Measurements from ENCODE around the gene WDR37. TPM values are rescaled to one million over a fixed set of nuclear protein-coding genes. Genes with fewer than 3 reads are reported as not detected.

Gene WDR37
- total and polyA plus RNA-seq, 4 donors: 3.9 to 25.9 (median 14.4) TPM

GRCh38 chr10:1068380-1069361 lies 12.5 kb downstream of the WDR37 start:
- Histone ChIP-seq H3K9me3 (ENCODE audit: control insufficient read depth, low read length) (no peaks in the 10 kb centered on the region), H3K4me1 (ENCODE audit: control insufficient read depth in 1 of 2, insufficient read depth in 2 of 2, low read length in 2 of 2) (no peaks in the 10 kb centered on the region), H3K36me3 (ENCODE audit: control insufficient read depth in 1 of 2, insufficient read depth in 2 of 2, low read length in 1 of 2) (peaks cover 0 to 2% of the 10 kb centered on the region in 2 donors), H3K27me3 (ENCODE audit: control insufficient read depth in 1 of 2, insufficient read depth in 2 of 2, low read length in 1 of 2) (no peaks in the 10 kb centered on the region), H3K27ac (ENCODE audit: low read depth in 1 of 2, low read length in 2 of 2) (no peak overlapping the region), H3K4me3 (ENCODE audit: low read length in 2 of 2) (no peak overlapping the region)
- intact Hi-C loops (cut with DNase I): no loop called here
- WGBS, 2 donors: 89 to 90% methylated on average over 10 of the region's 10 CpGs
- DNase-seq: no peak
- no peak for ATAC-seq (ENCODE audit: low FRiP score)

GRCh38 chr10:1070919-1071318 lies 14.7 kb downstream of the WDR37 start:
- DNase-seq (no peak), ATAC-seq (ENCODE audit: low FRiP score) (no peak)
- Histone ChIP-seq H3K27ac (ENCODE audit: low read depth in 1 of 2, low read length in 2 of 2) (no peak overlapping the region), H3K4me1 (ENCODE audit: control insufficient read depth in 1 of 2, insufficient read depth in 2 of 2, low read length in 2 of 2) (no peaks in the 10 kb centered on the region), H3K27me3 (ENCODE audit: control insufficient read depth in 1 of 2, insufficient read depth in 2 of 2, low read length in 1 of 2) (no peaks in the 10 kb centered on the region), H3K4me3 (ENCODE audit: low read length in 2 of 2) (no peak overlapping the region), H3K36me3 (ENCODE audit: control insufficient read depth in 1 of 2, insufficient read depth in 2 of 2, low read length in 1 of 2) (peaks cover 0 to 3% of the 10 kb centered on the region in 2 donors), H3K9me3 (ENCODE audit: control insufficient read depth, low read length) (no peaks in the 10 kb centered on the region)
- intact Hi-C loops (cut with DNase I): no loop called here
- WGBS, 2 donors: 85 to 89% methylated on average over 7 of the region's 7 CpGs

DNA sequence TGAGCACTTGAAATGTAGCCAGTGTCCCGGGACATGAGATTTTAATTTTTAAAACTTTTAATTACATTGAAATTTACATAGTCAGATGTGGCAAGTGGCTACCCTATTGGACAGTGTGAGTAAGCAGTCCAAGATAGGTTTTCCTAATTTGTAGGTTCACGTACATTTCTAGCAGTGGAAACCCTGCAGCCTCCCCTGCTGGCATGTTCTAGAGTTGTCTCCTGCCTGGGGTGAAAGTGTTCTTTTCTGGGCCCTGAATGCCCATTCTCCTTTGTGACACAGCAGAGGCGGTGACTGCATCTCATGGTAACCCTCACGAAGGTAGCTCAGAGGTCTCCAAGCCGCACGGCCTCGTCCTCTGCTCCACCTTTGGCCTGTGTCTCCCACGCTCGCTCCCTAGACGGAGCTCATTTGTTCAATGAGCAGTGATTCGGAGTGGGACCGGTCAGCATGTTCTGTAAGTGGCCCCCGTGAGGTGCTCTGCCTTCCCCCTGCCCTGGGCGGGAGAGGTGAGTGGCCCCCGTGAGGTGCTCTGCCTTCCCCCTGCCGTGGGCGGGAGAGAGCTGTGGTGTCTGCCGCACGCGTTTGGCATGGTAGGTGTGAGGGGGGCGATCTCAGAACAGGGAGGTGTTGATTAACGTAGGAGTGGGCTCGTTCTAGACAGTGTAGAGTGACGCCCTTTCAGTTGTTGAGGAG lies 18.0 kb downstream of the WDR37 start:
- Histone ChIP-seq H3K4me1 (ENCODE audit: control insufficient read depth in 1 of 2, insufficient read depth in 2 of 2, low read length in 2 of 2) (no peaks in the 10 kb centered on the region), H3K36me3 (ENCODE audit: control insufficient read depth in 1 of 2, insufficient read depth in 2 of 2, low read length in 1 of 2) (peaks cover 0 to 3% of the 10 kb centered on the region in 2 donors), H3K27me3 (ENCODE audit: control insufficient read depth in 1 of 2, insufficient read depth in 2 of 2, low read length in 1 of 2) (no peaks in the 10 kb centered on the region), H3K4me3 (ENCODE audit: low read length in 2 of 2) (no peak overlapping the region), H3K9me3 (ENCODE audit: control insufficient read depth, low read length) (no peaks in the 10 kb centered on the region), H3K27ac (ENCODE audit: low read depth in 1 of 2, low read length in 2 of 2) (no peak overlapping the region)
- intact Hi-C loops (cut with DNase I): no loop called here
- ATAC-seq (ENCODE audit: low FRiP score) (no peak), DNase-seq (no peak)
- 92 to 93% methylated on average over 24 of the region's 24 CpGs for WGBS, 2 donors

DNA sequence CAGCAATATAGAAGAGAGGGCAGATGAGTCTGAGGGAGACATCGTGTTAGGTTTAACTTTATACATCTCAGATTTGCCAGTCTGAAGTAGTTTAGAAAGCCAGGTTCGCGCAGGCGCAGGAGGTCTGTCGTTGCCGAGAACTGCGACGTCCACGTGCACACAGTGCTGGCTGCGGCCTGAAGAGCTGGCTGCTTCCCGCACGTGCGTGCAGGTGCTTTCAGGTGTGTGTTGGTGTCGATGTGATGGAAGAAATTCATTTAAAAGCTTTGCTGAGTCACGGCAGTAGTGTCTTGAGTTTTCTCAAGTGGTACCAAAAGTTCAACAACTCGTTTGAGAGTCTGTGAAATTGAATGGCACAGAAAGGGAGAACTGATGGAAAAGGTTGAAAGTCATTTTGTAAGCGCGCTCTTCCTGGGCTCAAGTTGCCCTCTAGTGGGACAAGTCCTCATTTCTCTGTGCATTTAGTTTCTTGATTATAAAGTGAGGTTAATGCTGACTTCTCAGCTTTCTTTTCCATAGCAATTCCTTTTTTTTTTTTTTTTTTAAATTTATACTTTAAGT lies 18.6 kb downstream of the WDR37 start:
- intact Hi-C loops (cut with DNase I): no loop called here
- Histone ChIP-seq H3K4me3 (ENCODE audit: low read length in 2 of 2) (no peak overlapping the region), H3K27ac (ENCODE audit: low read depth in 1 of 2, low read length in 2 of 2) (no peak overlapping the region), H3K27me3 (ENCODE audit: control insufficient read depth in 1 of 2, insufficient read depth in 2 of 2, low read length in 1 of 2) (no peaks in the 10 kb centered on the region), H3K9me3 (ENCODE audit: control insufficient read depth, low read length) (no peaks in the 10 kb centered on the region), H3K4me1 (ENCODE audit: control insufficient read depth in 1 of 2, insufficient read depth in 2 of 2, low read length in 2 of 2) (no peaks in the 10 kb centered on the region), H3K36me3 (ENCODE audit: control insufficient read depth in 1 of 2, insufficient read depth in 2 of 2, low read length in 1 of 2) (peaks cover 0 to 3% of the 10 kb centered on the region in 2 donors)
- DNase-seq (no peak), ATAC-seq (ENCODE audit: low FRiP score) (no peak)
- WGBS, 2 donors: 90% methylated on average over 18 of the region's 18 CpGs

- DNase-seq: no peak
- Histone ChIP-seq H3K4me1 (ENCODE audit: control insufficient read depth in 1 of 2, insufficient read depth in 2 of 2, low read length in 2 of 2) (no peaks in the 10 kb centered on the region), H3K27me3 (ENCODE audit: control insufficient read depth in 1 of 2, insufficient read depth in 2 of 2, low read length in 1 of 2) (no peaks in the 10 kb centered on the region), H3K4me3 (ENCODE audit: low read length in 2 of 2) (no peak overlapping the region), H3K36me3 (ENCODE audit: control insufficient read depth in 1 of 2, insufficient read depth in 2 of 2, low read length in 1 of 2) (peaks cover 2 to 6% of the 10 kb centered on the region in 2 donors), H3K9me3 (ENCODE audit: control insufficient read depth, low read length) (no peaks in the 10 kb centered on the region), H3K27ac (ENCODE audit: low read depth in 1 of 2, low read length in 2 of 2) (no peak overlapping the region)
- no peak for ATAC-seq (ENCODE audit: low FRiP score)
- intact Hi-C loops (cut with DNase I): no loop called here
Observed at GRCh38 chr10:1078668-1079067, 22.5 kb downstream of the WDR37 start.

- whole genome bisulfite sequencing, 2 donors: 92% methylated on average over 17 of the region's 17 CpGs
- DNase-seq (no peak), ATAC-seq (ENCODE audit: low FRiP score) (no peak)
- Histone ChIP-seq H3K4me3 (ENCODE audit: low read length in 2 of 2) (no peak overlapping the region), H3K4me1 (ENCODE audit: control insufficient read depth in 1 of 2, insufficient read depth in 2 of 2, low read length in 2 of 2) (no peaks in the 10 kb centered on the region), H3K36me3 (ENCODE audit: control insufficient read depth in 1 of 2, insufficient read depth in 2 of 2, low read length in 1 of 2) (peaks cover 2 to 9% of the 10 kb centered on the region in 2 donors), H3K27ac (ENCODE audit: low read depth in 1 of 2, low read length in 2 of 2) (no peak overlapping the region), H3K27me3 (ENCODE audit: control insufficient read depth in 1 of 2, insufficient read depth in 2 of 2, low read length in 1 of 2) (no peaks in the 10 kb centered on the region), H3K9me3 (ENCODE audit: control insufficient read depth, low read length) (no peaks in the 10 kb centered on the region)
- intact Hi-C loops (cut with DNase I): no loop called here
Observed at GRCh38 chr10:1083581-1083980, 27.4 kb downstream of the WDR37 start.

DNA sequence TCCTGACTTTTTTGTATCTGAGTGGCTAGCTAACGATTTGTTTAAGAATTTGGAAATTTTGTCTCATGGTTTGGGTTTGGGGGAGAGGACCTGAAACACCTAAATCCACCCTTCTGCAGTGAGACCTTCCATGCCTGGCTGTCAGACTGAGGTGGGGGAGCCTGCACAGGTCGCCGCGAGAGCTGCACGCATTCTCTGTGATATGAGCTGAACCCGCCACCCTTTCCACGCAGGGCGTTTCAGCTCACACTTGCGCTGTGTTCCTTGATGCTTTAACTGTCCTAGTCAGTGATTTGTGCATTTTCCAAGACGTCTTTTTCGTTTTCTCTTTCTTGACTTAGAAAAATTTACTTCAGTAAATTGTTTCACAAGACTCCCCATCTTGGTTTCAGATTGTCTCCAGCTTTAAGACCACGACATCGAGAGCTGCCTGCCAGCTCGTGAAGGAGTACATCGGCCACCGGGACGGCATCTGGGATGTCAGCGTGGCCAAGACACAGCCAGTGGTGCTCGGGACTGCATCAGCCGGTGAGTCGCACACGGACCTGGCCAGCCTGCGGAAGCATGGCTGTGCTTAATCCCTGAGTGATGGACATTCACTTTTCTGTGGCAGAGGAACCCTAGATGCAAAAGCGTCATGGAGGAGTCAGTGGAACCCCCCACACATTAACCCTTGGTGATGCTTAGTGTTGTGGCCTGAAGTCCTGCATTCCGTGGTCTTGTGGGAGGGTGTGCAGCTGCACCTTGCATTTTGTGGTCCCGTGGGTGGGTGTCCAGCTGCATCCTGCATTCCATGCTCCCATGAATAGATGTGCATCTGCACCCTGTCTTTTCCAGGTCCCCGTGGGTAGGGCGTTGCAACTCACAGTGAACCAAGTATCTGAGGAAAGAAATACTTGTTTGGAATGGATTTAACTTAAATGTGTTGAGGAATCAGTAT lies 28.1 kb downstream of the WDR37 start:
- peaks cover 2 to 12% of the 10 kb centered on the region in 2 donors for H3K36me3 ChIP-seq (ENCODE audit: control insufficient read depth in 1 of 2, insufficient read depth in 2 of 2, low read length in 1 of 2)
- no peak overlapping the region for H3K27ac ChIP-seq (ENCODE audit: low read depth in 1 of 2, low read length in 2 of 2)
- H3K9me3 ChIP-seq (ENCODE audit: control insufficient read depth, low read length): no peaks in the 10 kb centered on the region
- 94% methylated on average over 28 of the region's 28 CpGs for WGBS, 2 donors
- no peak for DNase-seq
- no peak for ATAC-seq (ENCODE audit: low FRiP score)
- H3K4me3 ChIP-seq (ENCODE audit: low read length in 2 of 2): no peak overlapping the region
- no peaks in the 10 kb centered on the region for H3K4me1 ChIP-seq (ENCODE audit: control insufficient read depth in 1 of 2, insufficient read depth in 2 of 2, low read length in 2 of 2)
- intact Hi-C loops (cut with DNase I): no loop called here
- H3K27me3 ChIP-seq (ENCODE audit: control insufficient read depth in 1 of 2, insufficient read depth in 2 of 2, low read length in 1 of 2): no peaks in the 10 kb centered on the region

DNA sequence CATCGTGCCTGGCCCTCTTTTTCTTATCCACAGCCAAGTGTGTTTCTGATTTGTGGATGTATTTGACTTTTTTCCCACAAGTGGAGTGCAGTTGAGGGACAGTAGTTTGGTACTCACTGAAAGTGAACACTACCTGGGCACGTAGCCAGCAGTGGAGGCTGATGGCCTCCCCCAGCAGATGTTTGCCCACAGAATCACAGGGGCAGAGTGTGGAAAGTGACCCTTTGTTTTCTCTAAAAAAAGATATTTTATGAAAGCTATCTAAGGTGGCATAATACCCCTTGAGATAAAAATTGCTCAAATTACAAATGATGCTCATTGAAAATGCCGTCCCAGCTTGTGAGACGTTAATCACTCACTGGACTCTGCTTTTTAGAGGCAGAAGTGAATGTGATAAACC lies 29.1 kb downstream of the WDR37 start:
- ATAC-seq (ENCODE audit: low FRiP score) (no peak), DNase-seq (no peak)
- intact Hi-C loops (cut with DNase I): no loop called here
- WGBS, 2 donors: 81 to 88% methylated on average over 4 of the region's 4 CpGs
- H3K36me3 ChIP-seq (ENCODE audit: control insufficient read depth in 1 of 2, insufficient read depth in 2 of 2, low read length in 1 of 2): peaks cover 2 to 11% of the 10 kb centered on the region in 2 donors
- H3K27ac ChIP-seq (ENCODE audit: low read depth in 1 of 2, low read length in 2 of 2): no peak overlapping the region
- no peak overlapping the region for H3K4me3 ChIP-seq (ENCODE audit: low read length in 2 of 2)
- H3K27me3 ChIP-seq (ENCODE audit: control insufficient read depth in 1 of 2, insufficient read depth in 2 of 2, low read length in 1 of 2): no peaks in the 10 kb centered on the region
- H3K9me3 ChIP-seq (ENCODE audit: control insufficient read depth, low read length): no peaks in the 10 kb centered on the region
- no peaks in the 10 kb centered on the region for H3K4me1 ChIP-seq (ENCODE audit: control insufficient read depth in 1 of 2, insufficient read depth in 2 of 2, low read length in 2 of 2)
